IMR-90 (cell line): Measurements from ENCODE around the gene CEBPG. TPM values are rescaled to one million over a fixed set of nuclear protein-coding genes. Genes with fewer than 3 reads are reported as not detected.

Source experiments
- ATAC-seq: fragments of 200-7000 bp; cut with Tn5 transposase; 2 replicates; pipeline ENCODE4 v1.9.1; 2020; ENCODE audit warnings: low read depth, mild to moderate bottlenecking, moderate library complexity
- BruUV-seq: library from RNA; stranded (reverse); fragments of 400-500 nt; replicated peaks from 2 replicates; lab custom pipeline; 2021; lab: Mats Ljungman, UMichigan
- CTCF ChIA-PET: fragments of 300-600 bp; formaldehyde crosslinking; extraction: SDS; loops from one replicate; lab custom pipeline; 2021; ENCODE audit warnings: antibody characterized with exemption; lab: Yijun Ruan, JAX
- POLR2A ChIA-PET: fragments of 300-600 bp; sonication (Branson Sonifier 250); formaldehyde crosslinking; loops from one replicate; lab custom pipeline; 2022; ENCODE audit warnings: antibody characterized with exemption; ENCODE audit not compliant: unreplicated experiment; lab: Charles Lee
- DNase-seq: peaks from one replicate; pipeline ENCODE4 v3.0.0; 2013
- H2AFZ ChIP-seq: replicated peaks from 2 replicates; pipeline ENCODE3; 2013; ENCODE audit warnings: low read length, mild to moderate bottlenecking; ENCODE audit not compliant: poor library complexity
- H2AK5ac ChIP-seq: 2 replicates; pipeline ENCODE4 v1.6.1; 2013; ENCODE audit warnings: low read depth, low read length, inconsistent platforms
- H2AK9ac ChIP-seq: replicated peaks from 2 replicates; pipeline ENCODE3; 2013; ENCODE audit warnings: mild to moderate bottlenecking, low read depth, low read length, moderate library complexity; ENCODE audit not compliant: poor library complexity
- H2BK120ac ChIP-seq: 2 replicates; pipeline ENCODE4 v1.6.1; 2013; ENCODE audit warnings: low read depth, low read length, inconsistent platforms
- H2BK15ac ChIP-seq: 3 replicates; pipeline ENCODE4 v1.6.1; 2013; ENCODE audit warnings: low read depth, low read length, inconsistent platforms
- H2BK20ac ChIP-seq: 2 replicates; pipeline ENCODE4 v1.6.1; 2013; ENCODE audit warnings: low read depth, mild to moderate bottlenecking, inconsistent platforms, low read length, moderate library complexity
- H2BK5ac ChIP-seq: 2 replicates; pipeline ENCODE4 v1.6.1; 2013; ENCODE audit warnings: mild to moderate bottlenecking, low read depth, low read length, inconsistent platforms; ENCODE audit not compliant: poor library complexity, severe bottlenecking
- H3K14ac ChIP-seq: replicated peaks from 2 replicates; pipeline ENCODE4 v1.6.1; 2013; ENCODE audit warnings: low read depth, low read length, inconsistent platforms
- H3K18ac ChIP-seq: 2 replicates; pipeline ENCODE4 v1.6.1; 2013; ENCODE audit warnings: low read depth, low read length, control low read depth
- H3K23ac ChIP-seq: 2 replicates; pipeline ENCODE4 v1.6.1; 2013; ENCODE audit warnings: low read depth, low read length, inconsistent platforms
- H3K27ac ChIP-seq: 2 replicates; pipeline ENCODE4 v1.5.1; 2013; ENCODE audit warnings: mild to moderate bottlenecking, control low read depth, low read length; ENCODE audit not compliant: insufficient read depth
- H3K27me3 ChIP-seq: 2 replicates; pipeline ENCODE4 v1.6.1; 2013; ENCODE audit warnings: low read length; ENCODE audit not compliant: control insufficient read depth, insufficient read depth
- H3K36me3 ChIP-seq: 2 replicates; pipeline ENCODE4 v1.6.1; 2013; ENCODE audit warnings: low read length, mixed read lengths; ENCODE audit not compliant: control insufficient read depth, insufficient read depth
- H3K4ac ChIP-seq: 2 replicates; pipeline ENCODE4 v1.6.1; 2013; ENCODE audit warnings: low read depth, low read length, inconsistent platforms
- H3K4me1 ChIP-seq: 2 replicates; pipeline ENCODE4 v1.6.1; 2013; ENCODE audit warnings: low read length, mixed read lengths; ENCODE audit not compliant: control insufficient read depth, insufficient read depth
- H3K4me2 ChIP-seq: 2 replicates; pipeline ENCODE4 v1.6.1; 2013; ENCODE audit warnings: low read depth, mild to moderate bottlenecking, control low read depth, low read length, moderate library complexity
- H3K4me3 ChIP-seq: 2 replicates; pipeline ENCODE4 v1.5.1; 2013; ENCODE audit warnings: low read depth, mild to moderate bottlenecking, control low read depth, low read length, moderate library complexity; ENCODE audit not compliant: insufficient read depth
- H3K56ac ChIP-seq: 2 replicates; pipeline ENCODE4 v1.6.1; 2013; ENCODE audit warnings: low read length, inconsistent platforms; ENCODE audit not compliant: insufficient read depth; ENCODE audit errors: extremely low read depth
- H3K79me1 ChIP-seq, 2 experiments: 2 replicates each; pipeline ENCODE4 v1.6.1; 2013; ENCODE audit warnings: low read length in 2 of 2, inconsistent platforms in 1 of 2, low read depth in 1 of 2
- H3K9ac ChIP-seq: 2 replicates; pipeline ENCODE4 v1.6.1; 2013; ENCODE audit warnings: low read depth, low read length, control low read depth
- H3K9me1 ChIP-seq: 2 replicates; pipeline ENCODE4 v1.6.1; 2013; ENCODE audit warnings: low read length, inconsistent platforms; ENCODE audit not compliant: insufficient read depth
- H3K9me3 ChIP-seq: 2 replicates; pipeline ENCODE4 v1.6.1; 2013; ENCODE audit warnings: low read length; ENCODE audit not compliant: control insufficient read depth, insufficient read depth
- H4K20me1 ChIP-seq: 2 replicates; pipeline ENCODE4 v1.6.1; 2013; ENCODE audit warnings: low read length, inconsistent platforms; ENCODE audit not compliant: insufficient read depth
- H4K5ac ChIP-seq: 2 replicates; pipeline ENCODE4 v1.6.1; 2013; ENCODE audit warnings: mild to moderate bottlenecking, low read depth, low read length, control low read depth
- H4K8ac ChIP-seq, 2 experiments: 2 replicates each; pipeline ENCODE4 v1.6.1; 2013; ENCODE audit warnings: low read depth in 2 of 2, low read length in 2 of 2, control low read depth in 1 of 2, inconsistent platforms in 1 of 2
- H4K91ac ChIP-seq: 2 replicates; pipeline ENCODE4 v1.6.1; 2013; ENCODE audit warnings: low read depth, low read length, inconsistent platforms; ENCODE audit not compliant: insufficient read depth
- BHLHE40 ChIP-seq: fragments of 150-350 bp; IDR thresholded peaks from 2 replicates; pipeline ENCODE4 v1.6.1; 2016; ENCODE audit warnings: mild to moderate bottlenecking, low read depth, low read length
- CEBPB ChIP-seq: IDR thresholded peaks from 2 replicates; pipeline ENCODE4 v1.6.1; 2012; ENCODE audit warnings: low read depth, low read length, improper control_type of control experiment
- CHD1 ChIP-seq: IDR thresholded peaks from 2 replicates; pipeline ENCODE4 v1.6.1; 2012; ENCODE audit warnings: low read depth, low read length, improper control_type of control experiment
- FOS ChIP-seq: fragments of 150-350 bp; IDR thresholded peaks from 2 replicates; pipeline ENCODE4 v1.6.1; 2016; ENCODE audit warnings: low read depth, low read length
- MXI1 ChIP-seq: IDR thresholded peaks from 2 replicates; pipeline ENCODE4 v1.6.1; 2012; ENCODE audit warnings: low read depth, mild to moderate bottlenecking, low read length, moderate library complexity, borderline replicate concordance
- NFE2L2 ChIP-seq: fragments of 150-350 bp; IDR thresholded peaks from 2 replicates; pipeline ENCODE4 v1.6.1; 2016; ENCODE audit warnings: low read depth, mild to moderate bottlenecking, low read length
- POLR2A ChIP-seq: IDR thresholded peaks from 2 replicates; pipeline ENCODE4 v1.6.1; 2012; ENCODE audit warnings: mild to moderate bottlenecking, low read depth, low read length
- RAD21 ChIP-seq: IDR thresholded peaks from 2 replicates; pipeline ENCODE4 v1.6.1; 2012; ENCODE audit warnings: low read length, improper control_type of control experiment
- RCOR1 ChIP-seq: IDR thresholded peaks from 2 replicates; pipeline ENCODE4 v1.6.1; 2012; ENCODE audit warnings: mild to moderate bottlenecking, low read length, improper control_type of control experiment; ENCODE audit not compliant: insufficient replicate concordance
- RFX5 ChIP-seq: IDR thresholded peaks from 2 replicates; pipeline ENCODE4 v1.8.0; 2012; ENCODE audit warnings: low read depth, mild to moderate bottlenecking, low read length, moderate library complexity
- SMC3 ChIP-seq: fragments of 150-350 bp; IDR thresholded peaks from 2 replicates; pipeline ENCODE4 v1.6.1; 2016; ENCODE audit warnings: low read depth, mild to moderate bottlenecking, antibody characterized with exemption, low read length, moderate library complexity
- WGBS, 2 experiments: methylation state at CpG; one replicate each; pipeline versions ENCODE4 v1.1.5 to v1.1.7; 2013; ENCODE audit warnings: missing lambda C conversion rate in 2 of 2; ENCODE audit not compliant: insufficient read length in 1 of 2; ENCODE audit errors: extremely low coverage in 2 of 2; 5-methylcytosine and 5-hydroxymethylcytosine counted together
- dilution Hi-C: fragments of 300-500 bp; cut with HindIII; formaldehyde crosslinking; loops from one replicate; pipeline ENCODE4 v1.14.3; 2018; ENCODE audit warnings: low sequenced_read_pairs; ENCODE audit not compliant: unreplicated experiment
- in situ Hi-C: fragments of 300-500 bp; cut with MboI; formaldehyde crosslinking; loops from 3 replicates; pipeline ENCODE4 v1.14.3; 2019; ENCODE audit warnings: low sequenced_read_pairs, inconsistent platforms, mixed read lengths
- intact Hi-C: fragments of 100-400 bp; cut with micrococcal nuclease; formaldehyde crosslinking; loops from 2 replicates; pipeline ENCODE4 v1.10.0; 2022
- polyA plus RNA-seq, 3 experiments: library from polyadenylated mRNA; depleted of rRNA; stranded (reverse); fragments of >200 nt; gene quantifications; 2 replicates each; pipeline ENCODE4 v1.2.3, GENCODE V29; 2012; ENCODE audit warnings: low replicate concordance in 1 of 3
- total RNA-seq: library from RNA; depleted of rRNA; stranded (reverse); fragments of >200 nt; gene quantifications from 2 replicates; pipeline ENCODE4 v1.2.3, GENCODE V29; 2012
- TF ChIP-seq, protein P1 (sequence below): fragments of 150-350 bp; IDR thresholded peaks from 2 replicates; pipeline ENCODE4 v1.6.1; 2016; ENCODE audit warnings: low read depth, mild to moderate bottlenecking, low read length, moderate library complexity, borderline replicate concordance
- TF ChIP-seq, protein P2 (sequence below): conservative IDR thresholded peaks from 2 replicates; pipeline ENCODE4 v1.5.1; 2012; ENCODE audit warnings: mild to moderate bottlenecking, low read depth, low read length, improper control_type of control experiment

Gene CEBPG
- total and polyA plus RNA-seq, 2 of the 4 experiments (the other 2 are of a cell fraction), result 9.2 to 14.3 TPM

DNA sequence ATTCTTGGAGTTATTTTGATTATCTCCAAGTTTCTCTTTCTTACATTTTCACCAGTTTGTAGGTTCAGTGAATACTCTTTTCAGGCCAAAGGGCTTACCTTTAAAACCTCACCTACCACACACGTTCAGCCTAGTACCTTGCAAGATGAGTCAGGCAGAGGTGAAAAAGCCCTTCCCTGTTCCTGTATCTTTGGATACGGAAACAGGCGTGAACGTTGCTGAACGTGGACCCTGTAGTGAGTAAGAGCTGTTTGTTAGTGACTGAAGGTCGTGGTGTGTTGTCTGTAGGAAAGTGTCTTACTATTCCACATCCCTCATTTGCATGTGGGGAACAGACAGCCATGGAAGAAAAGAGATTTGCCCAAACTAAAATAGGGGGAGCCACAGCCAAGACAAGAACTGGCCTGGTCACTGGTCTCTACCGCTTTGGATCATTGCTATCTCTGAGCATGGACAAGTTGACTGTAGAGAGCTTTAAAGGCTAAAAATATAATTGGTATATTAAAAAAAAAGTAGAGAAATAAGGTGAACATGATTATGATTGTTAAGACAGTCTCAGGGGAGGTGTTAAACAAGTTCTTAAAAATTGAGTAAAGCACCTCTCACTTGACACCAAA is 3.5 kb downstream of the CEBPG start:
- Histone ChIP-seq H3K18ac (no peak overlapping the region), H3K79me1 (peaks cover 28 to 68% of the 10 kb centered on the region in 2 experiments), H3K9ac (no peak overlapping the region), H3K9me3 (no peaks in the 10 kb centered on the region), H4K91ac (no peak overlapping the region), H3K14ac (peak overlapping the region; percentile 20; the same call in 1 of the 2 replicates), H2BK15ac (no peak overlapping the region), H3K56ac (no peak overlapping the region), H2BK20ac (no peak overlapping the region), H3K4me2 (peak overlapping the region; percentile 26; the same call in 1 of the 2 replicates), H3K27ac (no peak overlapping the region), H3K23ac (no peak overlapping the region; the same call in 1 of the 2 replicates), H2BK5ac (no peak overlapping the region), H3K9me1 (peaks cover 35% of the 10 kb centered on the region), H2AK9ac (no peak overlapping the region), H3K4ac (peak overlapping the region; percentile 37; the same call in 1 of the 2 replicates), H2AK5ac (peak overlapping the region; percentile 13; the same call in 1 of the 2 replicates), H3K4me1 (peaks cover 8% of the 10 kb centered on the region), H2BK120ac (no peak overlapping the region), H3K27me3 (no peaks in the 10 kb centered on the region), H3K36me3 (peaks cover 11% of the 10 kb centered on the region), H4K5ac (no peak overlapping the region), H3K4me3 (no peak overlapping the region), H4K20me1 (peaks cover 79% of the 10 kb centered on the region), H2AFZ (no peak overlapping the region), H4K8ac (no peak overlapping the region)
- in situ Hi-C loops (no loop called here), intact Hi-C loops (no loop called here), dilution Hi-C loops (no loop called here)
- ChIA-PET CTCF (no interaction called here), POLR2A (no interaction called here)
- WGBS, 2 experiments, result 80% methylated on average over 3 of the region's 7 CpGs; no CpG with 5 or more reads in 1 of the 2 experiments
- BruUV-seq, result no TSS peak
- no peak for DNase-seq
- ATAC-seq, result no peak
- TF ChIP-seq SMC3, result no peak
- TF ChIP-seq POLR2A, result no peak
- TF ChIP-seq, protein P1, sequence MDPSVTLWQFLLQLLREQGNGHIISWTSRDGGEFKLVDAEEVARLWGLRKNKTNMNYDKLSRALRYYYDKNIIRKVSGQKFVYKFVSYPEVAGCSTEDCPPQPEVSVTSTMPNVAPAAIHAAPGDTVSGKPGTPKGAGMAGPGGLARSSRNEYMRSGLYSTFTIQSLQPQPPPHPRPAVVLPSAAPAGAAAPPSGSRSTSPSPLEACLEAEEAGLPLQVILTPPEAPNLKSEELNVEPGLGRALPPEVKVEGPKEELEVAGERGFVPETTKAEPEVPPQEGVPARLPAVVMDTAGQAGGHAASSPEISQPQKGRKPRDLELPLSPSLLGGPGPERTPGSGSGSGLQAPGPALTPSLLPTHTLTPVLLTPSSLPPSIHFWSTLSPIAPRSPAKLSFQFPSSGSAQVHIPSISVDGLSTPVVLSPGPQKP, result no peak
- no peak for TF ChIP-seq BHLHE40
- no peak for TF ChIP-seq RCOR1
- TF ChIP-seq CHD1, result no peak
- no peak for TF ChIP-seq FOS
- no peak for TF ChIP-seq CEBPB
- no peak for TF ChIP-seq NFE2L2
- no peak for TF ChIP-seq RAD21
- TF ChIP-seq, protein P2, sequence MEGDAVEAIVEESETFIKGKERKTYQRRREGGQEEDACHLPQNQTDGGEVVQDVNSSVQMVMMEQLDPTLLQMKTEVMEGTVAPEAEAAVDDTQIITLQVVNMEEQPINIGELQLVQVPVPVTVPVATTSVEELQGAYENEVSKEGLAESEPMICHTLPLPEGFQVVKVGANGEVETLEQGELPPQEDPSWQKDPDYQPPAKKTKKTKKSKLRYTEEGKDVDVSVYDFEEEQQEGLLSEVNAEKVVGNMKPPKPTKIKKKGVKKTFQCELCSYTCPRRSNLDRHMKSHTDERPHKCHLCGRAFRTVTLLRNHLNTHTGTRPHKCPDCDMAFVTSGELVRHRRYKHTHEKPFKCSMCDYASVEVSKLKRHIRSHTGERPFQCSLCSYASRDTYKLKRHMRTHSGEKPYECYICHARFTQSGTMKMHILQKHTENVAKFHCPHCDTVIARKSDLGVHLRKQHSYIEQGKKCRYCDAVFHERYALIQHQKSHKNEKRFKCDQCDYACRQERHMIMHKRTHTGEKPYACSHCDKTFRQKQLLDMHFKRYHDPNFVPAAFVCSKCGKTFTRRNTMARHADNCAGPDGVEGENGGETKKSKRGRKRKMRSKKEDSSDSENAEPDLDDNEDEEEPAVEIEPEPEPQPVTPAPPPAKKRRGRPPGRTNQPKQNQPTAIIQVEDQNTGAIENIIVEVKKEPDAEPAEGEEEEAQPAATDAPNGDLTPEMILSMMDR, result no peak
- TF ChIP-seq RFX5, result no peak
- TF ChIP-seq MXI1, result no peak
